DOHH2 (cell line): ENCODE data around the gene FBXL13.

Source experiments
- H3F3A ChIP-seq: fragments of 200-600 bp; sonication (generic), shearing (Covaris generic); 2 replicates; pipeline ENCODE4 v1.6.0; 2016; ENCODE audit warnings: antibody characterized with exemption, mild to moderate bottlenecking; ENCODE audit not compliant: control insufficient read depth, insufficient read depth
- H3K27ac ChIP-seq: fragments of 200-600 bp; sonication (generic); 2 replicates; pipeline ENCODE4 v1.5.1; 2014; ENCODE audit warnings: low read depth, mild to moderate bottlenecking, low read length, moderate library complexity
- H3K27me3 ChIP-seq: fragments of 200-600 bp; sonication (generic); 2 replicates; pipeline ENCODE4 v1.6.1; 2014; ENCODE audit warnings: mild to moderate bottlenecking, low read length, mixed read lengths; ENCODE audit not compliant: control insufficient read depth
- H3K36me3 ChIP-seq: fragments of 200-600 bp; sonication (generic); 2 replicates; pipeline ENCODE4 v1.6.1; 2014; ENCODE audit warnings: mild to moderate bottlenecking, low read length, moderate library complexity, mixed read lengths; ENCODE audit not compliant: control insufficient read depth
- H3K4me1 ChIP-seq: fragments of 200-600 bp; sonication (generic); 2 replicates; pipeline ENCODE4 v1.6.1; 2014; ENCODE audit warnings: mild to moderate bottlenecking, low read length, mixed read lengths; ENCODE audit not compliant: control insufficient read depth
- H3K4me2 ChIP-seq: fragments of 200-600 bp; sonication (generic); 2 replicates; pipeline ENCODE4 v1.6.0; 2014; ENCODE audit warnings: mild to moderate bottlenecking, low read length, moderate library complexity
- H3K4me3 ChIP-seq: fragments of 200-600 bp; sonication (generic); 2 replicates; pipeline ENCODE4 v1.5.1; 2014; ENCODE audit warnings: mild to moderate bottlenecking, low read length, mixed read lengths
- H3K79me2 ChIP-seq: fragments of 200-600 bp; sonication (generic); 2 replicates; pipeline ENCODE4 v1.6.1; 2014; ENCODE audit warnings: mild to moderate bottlenecking, low read length, mixed read lengths; ENCODE audit not compliant: control insufficient read depth
- H3K9me2 ChIP-seq: fragments of 200-600 bp; sonication (generic); replicated peaks from 2 replicates; pipeline ENCODE4 v1.6.1; 2014; ENCODE audit warnings: mild to moderate bottlenecking, low read length, mixed read lengths; ENCODE audit not compliant: control insufficient read depth
- H3K9me3 ChIP-seq: fragments of 200-600 bp; sonication (generic); 2 replicates; pipeline ENCODE4 v1.6.1; 2014; ENCODE audit warnings: antibody characterized with exemption, low read length, mixed read lengths; ENCODE audit not compliant: control insufficient read depth, insufficient read depth
- H4K20me1 ChIP-seq: fragments of 200-600 bp; sonication (generic); 2 replicates; pipeline ENCODE4 v1.6.0; 2014; ENCODE audit warnings: low read depth, mild to moderate bottlenecking, antibody characterized with exemption, low read length, moderate library complexity; ENCODE audit not compliant: control insufficient read depth, insufficient read depth
- CTCF ChIP-seq: fragments of 200-600 bp; sonication (generic); IDR thresholded peaks from one replicate; pipeline ENCODE4 v1.5.1; 2014; ENCODE audit warnings: antibody characterized with exemption, mild to moderate bottlenecking, low read depth, low read length; ENCODE audit not compliant: poor library complexity, severe bottlenecking
- EZH2phosphoT487 ChIP-seq: fragments of 200-600 bp; sonication (generic); IDR thresholded peaks from 2 replicates; pipeline ENCODE4 v1.6.1; 2017; ENCODE audit warnings: borderline replicate concordance, mild to moderate bottlenecking, antibody characterized with exemption, low read length, moderate library complexity, mixed read lengths

The FBXL13 gene

DNA sequence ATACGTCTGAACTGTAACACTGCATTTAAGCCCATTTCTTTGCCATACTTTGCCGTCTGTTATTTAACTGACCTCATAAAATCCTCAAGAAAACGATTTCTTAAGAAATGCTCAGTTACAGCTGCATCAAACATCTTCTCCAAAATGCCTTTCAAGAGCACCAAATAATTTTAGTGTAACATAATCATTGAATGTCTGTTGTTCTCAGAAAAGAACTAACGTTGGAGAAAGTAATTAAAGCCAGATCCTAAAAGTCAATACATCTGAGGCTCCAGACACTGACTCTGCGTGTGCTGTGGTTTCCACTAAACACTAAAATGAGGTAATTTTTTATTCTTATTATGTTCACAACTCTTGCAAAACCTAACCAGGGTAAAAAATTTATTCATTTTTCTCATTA is 225.5 kb downstream of the FBXL13 start:
- no peak for TF ChIP-seq CTCF
- TF ChIP-seq EZH2phosphoT487 = no peak
- Histone ChIP-seq H4K20me1 (no peaks in the 10 kb centered on the region), H3K27me3 (no peaks in the 10 kb centered on the region), H3F3A (no peaks in the 10 kb centered on the region), H3K4me1 (0 out of 2 replicates have a peak, but pooled peaks cover 2% of the 10 kb centered on the region), H3K9me2 (no peaks in the 10 kb centered on the region), H3K4me3 (no peak overlapping the region), H3K36me3 (no peaks in the 10 kb centered on the region), H3K79me2 (no peaks in the 10 kb centered on the region), H3K27ac (no peak overlapping the region), H3K4me2 (no peak overlapping the region), H3K9me3 (peaks cover 5% of the 10 kb centered on the region; the same call in 1 of the 2 replicates)

DNA sequence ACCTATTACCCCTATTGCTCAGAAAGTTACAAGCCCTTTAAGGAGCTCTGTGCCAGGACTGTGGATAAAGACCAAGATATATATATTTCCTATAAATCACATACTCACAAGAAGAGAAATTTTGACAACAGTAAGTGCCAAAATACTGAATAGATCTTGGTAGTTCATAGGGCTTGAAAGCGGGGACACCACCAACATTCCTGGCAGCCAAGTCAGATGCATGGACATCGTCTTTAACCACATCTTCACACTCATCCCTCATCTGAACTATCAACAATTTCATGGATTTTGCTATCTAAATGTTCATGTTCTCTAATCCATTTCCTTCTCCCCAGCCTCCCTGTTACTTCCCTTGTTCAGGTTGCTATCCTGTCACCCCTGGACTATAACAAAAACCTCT is 229.2 kb downstream of the FBXL13 start:
- Histone ChIP-seq H3K4me3 (no peak overlapping the region), H3K27ac (no peak overlapping the region), H3K27me3 (no peaks in the 10 kb centered on the region), H3K4me1 (peaks cover 12% of the 10 kb centered on the region), H3F3A (no peaks in the 10 kb centered on the region), H3K9me3 (no peaks in the 10 kb centered on the region), H3K79me2 (no peaks in the 10 kb centered on the region), H3K4me2 (no peak overlapping the region), H3K9me2 (no peaks in the 10 kb centered on the region), H4K20me1 (no peaks in the 10 kb centered on the region), H3K36me3 (no peaks in the 10 kb centered on the region)
- TF ChIP-seq EZH2phosphoT487 = no peak
- TF ChIP-seq CTCF = no peak

- TF ChIP-seq CTCF (no peak), EZH2phosphoT487 (no peak)
- no peak overlapping the region for H3K4me2 ChIP-seq
Measured at GRCh38 chr7:102843850-102844249, 230.7 kb downstream of the FBXL13 start.

DNA sequence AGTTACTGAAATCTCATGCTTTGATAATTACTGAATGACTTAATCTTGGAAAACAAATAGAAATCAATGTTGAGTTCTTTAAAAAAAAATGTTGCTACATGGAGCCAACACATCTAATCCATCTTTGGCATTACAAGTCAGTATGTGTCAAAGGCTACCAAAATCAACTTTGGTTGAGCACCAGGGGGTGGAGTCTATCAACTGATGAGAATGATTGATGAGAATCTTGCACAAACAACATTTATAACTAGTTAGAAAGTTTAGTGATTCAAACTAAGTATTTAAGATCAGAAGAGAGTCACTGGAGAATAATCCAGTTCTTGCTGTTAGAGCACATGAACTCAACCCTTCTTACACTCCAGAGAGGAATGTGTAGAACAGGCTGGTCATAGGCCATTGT is 232.3 kb downstream of the FBXL13 start:
- Histone ChIP-seq H3K27me3 (no peaks in the 10 kb centered on the region), H3K27ac (no peak overlapping the region), H3K36me3 (no peaks in the 10 kb centered on the region), H3K4me2 (no peak overlapping the region), H3K4me1 (peaks cover 15% of the 10 kb centered on the region), H3K79me2 (no peaks in the 10 kb centered on the region), H3F3A (no peaks in the 10 kb centered on the region), H3K9me2 (no peaks in the 10 kb centered on the region), H4K20me1 (no peaks in the 10 kb centered on the region), H3K4me3 (no peak overlapping the region), H3K9me3 (no peaks in the 10 kb centered on the region)
- TF ChIP-seq CTCF (no peak), EZH2phosphoT487 (no peak)

More at GRCh38 chr7:102843850-102844249, 230.7 kb downstream of the FBXL13 start:
- no peaks in the 10 kb centered on the region for H3K9me2 ChIP-seq
- H3K36me3 ChIP-seq = no peaks in the 10 kb centered on the region
- H4K20me1 ChIP-seq = no peaks in the 10 kb centered on the region
- H3K4me1 ChIP-seq = peaks cover 15% of the 10 kb centered on the region
- no peaks in the 10 kb centered on the region for H3F3A ChIP-seq
- no peaks in the 10 kb centered on the region for H3K9me3 ChIP-seq
- no peaks in the 10 kb centered on the region for H3K27me3 ChIP-seq
- no peak overlapping the region for H3K4me3 ChIP-seq
- H3K79me2 ChIP-seq = no peaks in the 10 kb centered on the region
- no peak overlapping the region for H3K27ac ChIP-seq
